Mesenchymal stem cell (in vitro differentiated cells and primary cell): ENCODE measurements around the gene FRMPD1.
A peak's percentile ranks its signal among the peaks of the same experiment; 100 is the strongest.

Experiments
- DNase-seq: peaks from one replicate; pipeline ENCODE4 v3.0.0-alpha.2; 2013
- H2AFZ ChIP-seq: one replicate; pipeline ENCODE4 v1.6.1; 2013; ENCODE audit warnings: low read depth, mild to moderate bottlenecking, control low read depth, inconsistent platforms, low read length, moderate library complexity
- H2AK5ac ChIP-seq: 2 replicates; pipeline ENCODE4 v1.6.1; 2013; ENCODE audit warnings: low read length, moderate library complexity, mild to moderate bottlenecking, inconsistent platforms; ENCODE audit not compliant: severe bottlenecking
- H2BK120ac ChIP-seq: one replicate; pipeline ENCODE4 v1.6.1; 2013; ENCODE audit warnings: low read depth, mild to moderate bottlenecking, inconsistent platforms, low read length, moderate library complexity
- H2BK12ac ChIP-seq, 2 experiments: one replicate each; pipeline ENCODE4 v1.6.1; 2013; ENCODE audit warnings: inconsistent platforms in 2 of 2, low read length in 2 of 2, mild to moderate bottlenecking in 2 of 2, moderate library complexity in 2 of 2, control low read depth in 1 of 2
- H2BK15ac ChIP-seq: one replicate; pipeline ENCODE4 v1.6.1; 2013; ENCODE audit warnings: mild to moderate bottlenecking, low read depth, inconsistent platforms; ENCODE audit not compliant: poor library complexity, severe bottlenecking
- H2BK5ac ChIP-seq: 2 replicates; pipeline ENCODE4 v1.6.1; 2013; ENCODE audit warnings: low read depth, mild to moderate bottlenecking, low read length, control low read depth, inconsistent platforms; ENCODE audit not compliant: poor library complexity, severe bottlenecking
- H3K14ac ChIP-seq, 2 experiments: one replicate each; pipeline ENCODE4 v1.6.1; 2013; ENCODE audit warnings: inconsistent platforms in 2 of 2, low read length in 2 of 2, control low read depth in 1 of 2, mild to moderate bottlenecking in 1 of 2, moderate library complexity in 1 of 2
- H3K18ac ChIP-seq, 2 experiments: one replicate each; pipeline ENCODE4 v1.6.1; 2013; ENCODE audit warnings: inconsistent platforms in 2 of 2, low read length in 2 of 2, control low read depth in 1 of 2, low read depth in 1 of 2, mild to moderate bottlenecking in 1 of 2
- H3K23ac ChIP-seq, 2 experiments: one replicate each; pipeline ENCODE4 v1.6.1; 2013; ENCODE audit warnings: inconsistent platforms in 2 of 2, low read length in 2 of 2, mild to moderate bottlenecking in 2 of 2, moderate library complexity in 2 of 2, control low read depth in 1 of 2
- H3K27ac ChIP-seq: 2 replicates; pipeline ENCODE4 v1.5.1; 2013; ENCODE audit warnings: mild to moderate bottlenecking, moderate library complexity, low read length, control low read depth, inconsistent platforms; ENCODE audit not compliant: poor library complexity, severe bottlenecking
- H3K27me3 ChIP-seq, 2 experiments: 2 replicates each; pipeline versions ENCODE4 v1.6.1 to v1.7.0; 2013; ENCODE audit warnings: low read length in 2 of 2, mild to moderate bottlenecking in 2 of 2, moderate library complexity in 2 of 2, control low read depth in 1 of 2, inconsistent platforms in 1 of 2; ENCODE audit not compliant: control insufficient read depth in 1 of 2, insufficient read depth in 1 of 2
- H3K36me3 ChIP-seq, 2 experiments: 2 replicates each; pipeline versions ENCODE4 v1.6.1 to v1.7.0; 2013; ENCODE audit warnings: low read length in 2 of 2, control low read depth in 1 of 2, inconsistent platforms in 1 of 2, low read depth in 1 of 2, mild to moderate bottlenecking in 1 of 2; ENCODE audit not compliant: insufficient read depth in 2 of 2, control insufficient read depth in 1 of 2
- H3K4ac ChIP-seq, 2 experiments: one replicate each; pipeline ENCODE4 v1.6.1; 2013; ENCODE audit warnings: inconsistent platforms in 2 of 2, low read length in 2 of 2, mild to moderate bottlenecking in 2 of 2, moderate library complexity in 2 of 2, control low read depth in 1 of 2, low read depth in 1 of 2
- H3K4me1 ChIP-seq: 2 replicates; pipeline ENCODE4 v1.6.1; 2013; ENCODE audit warnings: low read depth, low read length, control low read depth; ENCODE audit not compliant: control insufficient read depth, insufficient read depth
- H3K4me2 ChIP-seq: 2 replicates; pipeline ENCODE4 v1.6.1; 2013; ENCODE audit warnings: low read length, mild to moderate bottlenecking, inconsistent platforms; ENCODE audit not compliant: poor library complexity, severe bottlenecking
- H3K4me3 ChIP-seq, 2 experiments: 2 replicates each; pipeline versions ENCODE4 v1.5.1 to v1.7.0; 2013; ENCODE audit warnings: low read length in 2 of 2, mild to moderate bottlenecking in 2 of 2, control low read depth in 1 of 2, low read depth in 1 of 2; ENCODE audit not compliant: insufficient read depth in 1 of 2
- H3K79me1 ChIP-seq: replicated peaks from 2 replicates; pipeline ENCODE4 v1.6.1; 2013; ENCODE audit warnings: mild to moderate bottlenecking, control low read depth, low read length, inconsistent platforms; ENCODE audit not compliant: poor library complexity, severe bottlenecking
- H3K9ac ChIP-seq: 2 replicates; pipeline ENCODE4 v1.7.0; 2013; ENCODE audit warnings: mild to moderate bottlenecking, low read length, moderate library complexity
- H3K9me3 ChIP-seq: 2 replicates; pipeline ENCODE4 v1.7.0; 2013; ENCODE audit warnings: mild to moderate bottlenecking, low read length; ENCODE audit not compliant: control insufficient read depth
- H4K8ac ChIP-seq: one replicate; pipeline ENCODE4 v1.6.1; 2013; ENCODE audit warnings: inconsistent platforms, mild to moderate bottlenecking, low read length, moderate library complexity
- H4K91ac ChIP-seq: one replicate; pipeline ENCODE4 v1.6.1; 2013; ENCODE audit warnings: mild to moderate bottlenecking, low read length, inconsistent platforms
- WGBS: methylation state at CpG from one replicate; pipeline ENCODE4 v1.1.7; 2013; ENCODE audit warnings: mixed read lengths; 5-methylcytosine and 5-hydroxymethylcytosine counted together

The FRMPD1 gene

DNA sequence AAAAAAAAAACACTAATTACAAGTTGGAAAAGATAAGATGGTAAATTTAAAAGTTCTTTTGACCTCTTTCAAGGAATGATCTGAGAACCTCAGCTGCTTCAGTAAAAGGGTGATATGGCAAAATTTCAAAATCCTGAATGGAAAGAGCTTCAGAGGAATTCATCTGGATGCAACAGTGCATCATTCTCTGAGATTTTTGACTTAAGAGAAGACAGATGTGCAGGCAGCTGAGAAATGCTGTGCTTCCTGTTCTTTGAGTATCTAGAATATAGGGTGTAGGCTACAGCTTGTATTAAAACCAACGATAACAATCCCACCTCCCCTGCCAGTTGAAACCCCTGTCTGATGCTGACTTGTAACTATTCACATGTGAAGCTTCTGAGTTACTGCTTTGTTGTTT is 6.2 kb downstream of the FRMPD1 start:
- Histone ChIP-seq H3K4ac (no peak overlapping the region), H3K79me1 (no peaks in the 10 kb centered on the region), H2BK12ac (no peak overlapping the region), H3K4me1 (no peaks in the 10 kb centered on the region), H3K9me3 (no peaks in the 10 kb centered on the region), H3K36me3 (no peaks in the 10 kb centered on the region), H3K18ac (no peak overlapping the region), H3K9ac (no peak overlapping the region), H2BK120ac (no peak overlapping the region), H2BK5ac (no peak overlapping the region), H3K14ac (no peak overlapping the region), H3K4me2 (no peak overlapping the region), H4K8ac (no peak overlapping the region), H2AK5ac (no peak overlapping the region), H2BK15ac (no peak overlapping the region), H2AFZ (no peak overlapping the region), H3K27me3 (peaks cover 23 to 86% of the 10 kb centered on the region in 2 experiments), H3K23ac (no peak overlapping the region), H3K4me3 (no peak overlapping the region), H3K27ac (no peak overlapping the region), H4K91ac (no peak overlapping the region)
- no CpG with 5 or more reads among the region's 1 CpG for WGBS
- DNase-seq: no peak

DNA sequence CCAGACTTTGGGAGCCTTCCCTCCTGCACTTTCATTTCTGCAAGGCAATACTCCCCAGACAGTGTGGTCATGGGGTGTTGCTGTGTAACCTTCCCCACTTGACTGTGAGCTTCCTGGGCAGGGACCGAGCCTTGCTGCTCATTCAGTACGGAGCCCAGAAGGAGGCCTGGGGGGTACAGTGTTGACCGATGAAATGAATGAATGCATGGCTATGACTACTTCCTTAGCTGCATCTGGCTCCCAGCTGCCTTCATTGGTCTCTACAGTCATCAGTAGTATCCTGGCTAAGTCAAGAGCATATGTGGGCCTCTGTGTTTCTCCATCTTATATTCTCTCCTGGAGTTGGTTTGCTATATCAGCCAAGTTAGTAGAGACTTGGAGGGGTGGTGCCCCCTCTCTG is 9.9 kb downstream of the FRMPD1 start:
- H3K27ac ChIP-seq: no peak overlapping the region
- no peaks in the 10 kb centered on the region for H3K4me1 ChIP-seq
- no peak overlapping the region for H3K14ac ChIP-seq
- WGBS: 87% methylated on average over 3 of the region's 3 CpGs
- H2AK5ac ChIP-seq: no peak overlapping the region
- H2BK12ac ChIP-seq: no peak overlapping the region
- H2BK15ac ChIP-seq: no peak overlapping the region
- H2BK120ac ChIP-seq: no peak overlapping the region
- no peaks in the 10 kb centered on the region for H3K9me3 ChIP-seq
- H3K36me3 ChIP-seq: no peaks in the 10 kb centered on the region
- no peak overlapping the region for H2AFZ ChIP-seq
- H4K8ac ChIP-seq: no peak overlapping the region
- peaks cover 3 to 69% of the 10 kb centered on the region in 2 experiments for H3K27me3 ChIP-seq
- no peaks in the 10 kb centered on the region for H3K79me1 ChIP-seq
- no peak overlapping the region for H3K9ac ChIP-seq
- H3K18ac ChIP-seq: no peak overlapping the region
- H3K23ac ChIP-seq: no peak overlapping the region
- no peak overlapping the region for H2BK5ac ChIP-seq
- H4K91ac ChIP-seq: no peak overlapping the region
- no peak overlapping the region for H3K4ac ChIP-seq
- no peak overlapping the region for H3K4me2 ChIP-seq
- peak overlapping the region in 1 of 2 experiments; percentile 8 for H3K4me3 ChIP-seq
- no peak for DNase-seq

DNA sequence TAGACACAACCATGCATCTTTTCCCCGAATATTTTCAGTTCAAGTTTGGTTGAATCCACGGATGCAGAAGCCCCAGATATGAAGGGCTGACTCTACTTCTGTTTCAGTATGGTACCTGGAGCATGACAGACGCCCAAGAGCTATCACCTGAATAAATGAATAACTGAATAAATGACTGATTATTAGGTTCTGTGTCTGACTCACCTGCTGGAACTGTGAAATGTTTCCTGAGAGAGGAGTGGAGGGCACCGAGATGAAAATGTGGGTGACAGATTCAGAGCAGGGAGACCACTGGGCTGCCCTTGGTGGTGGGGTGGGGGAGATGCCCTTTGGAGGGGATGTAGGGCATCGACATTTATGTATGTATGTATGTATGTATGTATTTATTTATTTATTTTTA is 13.2 kb downstream of the FRMPD1 start:
- Histone ChIP-seq H2BK15ac (no peak overlapping the region), H2BK120ac (no peak overlapping the region), H3K27me3 (peaks cover 13 to 56% of the 10 kb centered on the region in 2 experiments), H4K91ac (no peak overlapping the region), H2AFZ (no peak overlapping the region), H3K9ac (no peak overlapping the region), H3K36me3 (no peaks in the 10 kb centered on the region), H2AK5ac (no peak overlapping the region), H2BK5ac (no peak overlapping the region), H3K79me1 (no peaks in the 10 kb centered on the region), H3K27ac (no peak overlapping the region), H3K9me3 (no peaks in the 10 kb centered on the region), H3K18ac (no peak overlapping the region), H3K23ac (no peak overlapping the region), H3K4me1 (peaks cover 3% of the 10 kb centered on the region), H3K4me2 (no peak overlapping the region), H2BK12ac (no peak overlapping the region), H3K14ac (no peak overlapping the region), H4K8ac (no peak overlapping the region), H3K4ac (no peak overlapping the region), H3K4me3 (no peak overlapping the region)
- WGBS: 71% methylated on average over 4 of the region's 5 CpGs
- DNase-seq: no peak

DNA sequence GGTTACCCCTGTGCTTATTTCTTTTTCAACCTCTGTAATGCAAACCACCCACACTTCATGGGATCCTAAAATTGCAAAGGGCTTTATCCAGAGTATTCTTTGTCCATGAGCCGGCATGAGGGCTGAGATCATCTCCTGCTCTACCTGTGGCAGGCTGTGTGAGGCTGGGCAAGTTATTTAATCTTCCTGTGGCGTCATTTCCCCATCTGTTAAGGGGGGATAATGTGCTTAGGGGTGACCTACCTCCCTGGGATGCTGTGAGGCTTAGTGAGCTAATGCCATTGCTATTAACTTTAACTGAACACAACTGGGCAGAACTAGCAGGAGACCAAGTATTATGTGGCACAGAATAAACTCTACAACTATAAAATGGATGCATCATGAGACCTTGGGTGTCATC is 17.0 kb downstream of the FRMPD1 start:
- no peak overlapping the region for H3K14ac ChIP-seq
- no peaks in the 10 kb centered on the region for H3K79me1 ChIP-seq
- peaks cover 3% of the 10 kb centered on the region for H3K4me1 ChIP-seq
- H4K8ac ChIP-seq: no peak overlapping the region
- H3K23ac ChIP-seq: no peak overlapping the region
- H3K27me3 ChIP-seq: peaks cover 13 to 49% of the 10 kb centered on the region in 2 experiments
- no peak overlapping the region for H3K4ac ChIP-seq
- H4K91ac ChIP-seq: no peak overlapping the region
- H2AFZ ChIP-seq: peak overlapping the region; percentile 47
- no peaks in the 10 kb centered on the region for H3K9me3 ChIP-seq
- H3K4me3 ChIP-seq: no peak overlapping the region
- no peak overlapping the region for H3K4me2 ChIP-seq
- H2AK5ac ChIP-seq: no peak overlapping the region
- H2BK15ac ChIP-seq: no peak overlapping the region
- 56% methylated on average over 2 of the region's 2 CpGs for WGBS
- H3K27ac ChIP-seq: no peak overlapping the region
- H3K18ac ChIP-seq: no peak overlapping the region
- no peak overlapping the region for H2BK5ac ChIP-seq
- no peak for DNase-seq
- H3K9ac ChIP-seq: no peak overlapping the region
- no peaks in the 10 kb centered on the region for H3K36me3 ChIP-seq
- H2BK12ac ChIP-seq: no peak overlapping the region
- no peak overlapping the region for H2BK120ac ChIP-seq
